HAP-1 (cell line): Measurements from ENCODE around the gene FNBP1.
"Not testable (repeated sequence)": the region's sequence is repeated elsewhere in the genome, so short reads cannot be mapped to it uniquely, and the experiment has no call there.

Experiments used
- DNase-seq, 2 experiments: peaks; one replicate each; pipeline ENCODE4 v3.0.0-alpha.2; 2016 to 2020; ENCODE audit warnings: low spot score in 2 of 2
- H3K27me3 ChIP-seq: fragments of 250-450 bp; sonication (Bioruptor Pico); 2 replicates; pipeline ENCODE4 v1.5.1; 2020; ENCODE audit warnings: low read depth, mild to moderate bottlenecking, moderate library complexity
- H3K36me3 ChIP-seq: fragments of 250-450 bp; sonication (Bioruptor Pico); replicated peaks from 2 replicates; pipeline ENCODE4 v1.5.1; 2020; ENCODE audit warnings: mild to moderate bottlenecking
- H3K4me1 ChIP-seq: fragments of 250-450 bp; sonication (Bioruptor Pico); 2 replicates; pipeline ENCODE4 v1.5.1; 2020; ENCODE audit warnings: mild to moderate bottlenecking
- H3K4me3 ChIP-seq: fragments of 250-450 bp; sonication (Bioruptor Pico); 2 replicates; pipeline ENCODE4 v1.5.1; 2020; ENCODE audit warnings: mild to moderate bottlenecking, moderate library complexity
- H3K9me3 ChIP-seq: fragments of 250-450 bp; sonication (Bioruptor Pico); 2 replicates; pipeline ENCODE4 v1.5.1; 2020; ENCODE audit warnings: mild to moderate bottlenecking, moderate library complexity
- in situ Hi-C: fragments of 300-500 bp; cut with MboI; formaldehyde crosslinking; loops from 3 replicates; pipeline ENCODE4 v1.14.3; 2020; ENCODE audit warnings: low sequenced_read_pairs, inconsistent platforms, mixed read lengths

Gene FNBP1

DNA sequence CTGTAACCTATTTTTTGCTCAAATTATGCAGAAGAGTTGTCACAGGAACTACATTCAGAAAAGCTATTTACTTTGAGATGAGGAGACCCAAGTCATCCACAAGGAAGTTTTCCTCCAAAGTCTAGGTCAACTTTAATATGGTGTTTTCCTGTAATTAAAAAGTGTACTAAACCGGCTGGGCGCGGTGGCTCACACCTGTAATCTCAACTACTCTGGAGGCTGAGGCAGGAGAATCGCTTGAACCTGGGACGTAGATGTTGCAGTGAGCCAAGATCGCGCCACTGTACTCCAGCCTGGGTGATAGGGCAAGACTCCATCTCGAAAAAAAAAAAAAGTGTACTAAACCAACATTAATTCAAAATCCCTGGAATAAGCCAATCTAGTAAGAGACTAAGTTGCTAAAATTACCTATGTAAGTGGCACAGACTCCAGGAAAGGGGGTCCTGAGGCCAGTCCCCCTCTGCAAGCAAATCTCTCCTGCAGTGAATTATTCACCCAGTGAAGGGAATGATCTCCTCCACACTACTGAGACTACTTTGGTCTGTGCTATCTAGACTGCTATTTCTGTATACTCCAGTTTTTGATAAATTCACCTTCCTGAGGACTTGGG, 38.9 kb downstream of the FNBP1 start:
- H3K27me3 ChIP-seq, result no peaks in the 10 kb centered on the region
- DNase-seq, result no peak
- H3K36me3 ChIP-seq, result no peaks in the 10 kb centered on the region
- in situ Hi-C loops, result no loop called here
- no peak overlapping the region for H3K4me3 ChIP-seq
- peaks cover 4% of the 10 kb centered on the region for H3K4me1 ChIP-seq
- no peaks in the 10 kb centered on the region for H3K9me3 ChIP-seq

DNA sequence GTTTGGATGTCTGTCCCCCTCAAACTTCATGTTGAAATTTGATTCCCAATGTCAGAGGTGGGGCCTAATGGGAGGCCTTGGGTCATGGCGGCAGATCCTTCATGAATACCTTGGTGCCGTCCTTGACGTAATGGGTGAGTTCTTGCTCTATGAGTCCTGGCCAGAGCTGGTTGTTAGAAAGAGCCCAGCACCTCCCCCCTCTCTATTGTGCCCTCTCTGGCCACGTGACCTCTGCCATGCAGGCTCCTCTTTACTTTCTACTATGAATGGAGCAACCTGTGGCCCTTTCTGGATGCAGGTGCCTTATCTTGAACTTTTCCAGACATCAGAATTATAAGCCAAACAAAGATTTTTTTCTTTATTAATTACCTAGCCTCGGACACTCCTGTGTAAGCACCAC, 40.7 kb downstream of the FNBP1 start:
- in situ Hi-C loops, result no loop called here
- Histone ChIP-seq H3K36me3 (no peaks in the 10 kb centered on the region), H3K4me1 (peaks cover 4% of the 10 kb centered on the region), H3K27me3 (no peaks in the 10 kb centered on the region), H3K4me3 (no peak overlapping the region), H3K9me3 (no peaks in the 10 kb centered on the region)
- DNase-seq, result no peak

DNA sequence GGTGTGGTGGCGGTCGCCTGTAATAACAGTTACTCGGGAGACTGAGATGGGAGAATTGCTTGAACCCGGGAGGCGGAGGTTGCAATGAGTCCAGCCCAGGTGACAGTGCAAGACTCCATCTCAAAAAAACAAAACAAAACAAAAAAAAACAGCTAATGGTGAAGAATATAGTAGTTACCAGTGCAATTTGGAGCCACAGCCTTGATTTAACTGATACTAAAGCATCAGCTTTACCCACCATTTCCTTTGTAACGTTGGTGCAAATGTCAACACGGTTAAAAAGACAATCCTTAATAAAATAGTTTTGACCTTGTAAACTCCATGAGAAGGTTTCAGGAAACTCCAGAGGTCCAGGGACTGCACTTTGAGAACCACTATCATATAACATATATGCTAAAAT, 41.8 kb downstream of the FNBP1 start:
- Histone ChIP-seq H3K36me3 (no peaks in the 10 kb centered on the region), H3K4me3 (no peak overlapping the region), H3K9me3 (no peaks in the 10 kb centered on the region), H3K27me3 (no peaks in the 10 kb centered on the region), H3K4me1 (peaks cover 4% of the 10 kb centered on the region)
- in situ Hi-C loops, result no loop called here
- no peak for DNase-seq

DNA sequence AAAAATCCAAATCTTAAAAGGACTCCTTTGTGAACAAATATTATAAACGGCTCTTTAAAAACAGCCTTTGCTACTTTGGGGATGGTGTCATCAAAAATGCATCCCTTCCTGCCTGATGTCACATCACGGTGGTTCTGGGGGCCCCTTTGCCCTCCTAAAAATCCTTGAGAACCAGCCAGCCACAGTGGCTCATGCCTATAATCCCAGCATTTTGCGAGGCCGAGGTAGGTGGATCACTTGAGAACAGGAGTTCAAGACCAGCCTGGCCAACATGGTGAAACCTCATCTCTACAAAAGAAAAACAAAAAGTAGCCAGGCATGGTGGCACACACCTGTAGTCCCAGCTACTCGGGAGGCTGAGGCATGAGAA, 43.9 kb downstream of the FNBP1 start:
- Histone ChIP-seq H3K4me3 (no peak overlapping the region), H3K36me3 (no peaks in the 10 kb centered on the region), H3K27me3 (no peaks in the 10 kb centered on the region), H3K4me1 (no peaks in the 10 kb centered on the region), H3K9me3 (no peaks in the 10 kb centered on the region)
- in situ Hi-C loops, result no loop called here
- DNase-seq, result peak in 1 of 2 experiments; percentile 22

GRCh38 chr9:129998491-129999140, 44.4 kb downstream of the FNBP1 start:
- H3K27me3 ChIP-seq, result no peaks in the 10 kb centered on the region
- H3K4me3 ChIP-seq, result no peak overlapping the region
- H3K4me1 ChIP-seq, result no peaks in the 10 kb centered on the region
- no peaks in the 10 kb centered on the region for H3K9me3 ChIP-seq
- DNase-seq, result peak; percentile 45 to 85
- H3K36me3 ChIP-seq, result no peaks in the 10 kb centered on the region
- in situ Hi-C loops, result no loop called here

GRCh38 chr9:129997706-129998105, 45.3 kb downstream of the FNBP1 start:
- in situ Hi-C loops, H3K4me3 ChIP-seq, H3K36me3 ChIP-seq, H3K4me1 ChIP-seq, H3K9me3 ChIP-seq, DNase-seq, H3K27me3 ChIP-seq: not testable (repeated sequence)

- Histone ChIP-seq H3K4me3 (no peak overlapping the region), H3K27me3 (no peaks in the 10 kb centered on the region), H3K36me3 (no peaks in the 10 kb centered on the region), H3K9me3 (no peaks in the 10 kb centered on the region), H3K4me1 (no peaks in the 10 kb centered on the region)
- in situ Hi-C loops, result no loop called here
- DNase-seq, result no peak
These were observed 46.7 kb downstream of the FNBP1 start for GRCh38 chr9:129996161-129996830.

GRCh38 chr9:129995409-129996160, 47.4 kb downstream of the FNBP1 start:
- no peaks in the 10 kb centered on the region for H3K36me3 ChIP-seq
- no peak for DNase-seq
- in situ Hi-C loops, result no loop called here
- no peaks in the 10 kb centered on the region for H3K27me3 ChIP-seq
- no peaks in the 10 kb centered on the region for H3K9me3 ChIP-seq
- no peaks in the 10 kb centered on the region for H3K4me1 ChIP-seq
- H3K4me3 ChIP-seq, result no peak overlapping the region

GRCh38 chr9:129994882-129995281, 48.1 kb downstream of the FNBP1 start:
- in situ Hi-C loops, result no loop called here
- H3K27me3 ChIP-seq, result no peaks in the 10 kb centered on the region

GRCh38 chr9:129991139-129991538, 51.9 kb downstream of the FNBP1 start:
- in situ Hi-C loops, H3K4me1 ChIP-seq, DNase-seq, H3K4me3 ChIP-seq, H3K36me3 ChIP-seq, H3K9me3 ChIP-seq, H3K27me3 ChIP-seq: not testable (repeated sequence)

More at GRCh38 chr9:129994882-129995281, 48.1 kb downstream of the FNBP1 start:
- Histone ChIP-seq H3K4me1 (no peaks in the 10 kb centered on the region), H3K4me3 (no peak overlapping the region), H3K9me3 (no peaks in the 10 kb centered on the region), H3K36me3 (no peaks in the 10 kb centered on the region)
- DNase-seq, result no peak

DNA sequence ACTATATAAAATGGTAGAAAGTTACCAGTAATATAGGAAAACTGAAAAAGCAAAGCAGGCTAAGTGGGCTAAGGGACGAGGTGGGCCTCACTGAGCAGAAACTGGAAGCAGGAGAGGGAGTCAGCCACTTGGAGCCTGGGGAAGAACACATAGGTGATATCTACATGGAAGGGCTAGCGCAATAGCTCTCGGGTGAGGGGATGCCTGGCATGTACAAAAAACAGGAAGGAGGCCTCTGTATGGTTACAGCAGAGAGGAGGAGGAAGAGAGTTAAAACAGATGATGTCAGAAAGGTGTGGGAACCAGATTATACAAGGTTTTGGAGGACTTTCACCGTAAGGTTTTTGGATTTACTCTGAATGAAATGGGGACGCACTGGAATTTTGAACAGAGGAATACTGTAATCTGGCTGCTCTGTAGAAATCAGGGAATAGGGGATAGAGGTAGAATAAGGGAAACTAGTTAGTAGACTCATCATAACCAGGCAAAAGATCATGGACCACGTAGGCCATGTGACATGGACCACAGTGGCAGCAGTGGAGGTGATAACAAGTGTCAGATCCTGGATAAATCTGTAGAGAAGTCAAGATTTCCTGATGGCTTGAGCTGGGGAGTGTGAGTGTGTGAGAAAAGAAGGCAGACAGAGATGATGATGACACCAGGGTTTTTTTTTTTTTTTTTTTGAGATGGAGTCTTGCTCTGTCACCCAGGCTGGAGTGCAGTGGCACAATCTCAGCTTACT, 52.5 kb downstream of the FNBP1 start:
- in situ Hi-C loops, result no loop called here
- Histone ChIP-seq H3K4me1 (no peaks in the 10 kb centered on the region), H3K4me3 (no peak overlapping the region), H3K36me3 (no peaks in the 10 kb centered on the region), H3K9me3 (no peaks in the 10 kb centered on the region), H3K27me3 (no peaks in the 10 kb centered on the region)
- no peak for DNase-seq

- Histone ChIP-seq H3K4me1 (no peaks in the 10 kb centered on the region), H3K9me3 (no peaks in the 10 kb centered on the region), H3K27me3 (no peaks in the 10 kb centered on the region), H3K36me3 (no peaks in the 10 kb centered on the region), H3K4me3 (no peak overlapping the region)
- no peak for DNase-seq
- in situ Hi-C loops, result no loop called here
These were observed 53.2 kb downstream of the FNBP1 start for GRCh38 chr9:129989740-129990139.

DNA sequence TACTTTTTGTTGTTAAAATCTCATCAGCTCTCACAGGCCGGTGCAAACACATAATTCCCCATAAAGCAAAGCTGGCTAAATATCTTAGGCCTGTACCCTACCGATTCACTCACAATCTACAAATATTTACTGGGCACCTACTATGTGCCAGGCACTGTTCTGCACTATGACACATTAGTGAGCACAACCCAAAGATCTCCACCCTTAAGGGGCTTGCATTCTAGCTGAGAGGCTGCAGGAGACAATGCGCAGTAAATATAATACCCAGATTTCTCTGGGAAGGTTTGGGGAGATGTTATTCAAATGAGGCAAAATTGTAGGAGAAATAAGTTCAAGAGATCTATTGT, 53.7 kb downstream of the FNBP1 start:
- no peaks in the 10 kb centered on the region for H3K27me3 ChIP-seq
- no peaks in the 10 kb centered on the region for H3K4me1 ChIP-seq
- H3K9me3 ChIP-seq, result no peaks in the 10 kb centered on the region
- H3K36me3 ChIP-seq, result no peaks in the 10 kb centered on the region
- H3K4me3 ChIP-seq, result no peak overlapping the region
- no peak for DNase-seq
- in situ Hi-C loops, result no loop called here
